DND-41 (cell line): ENCODE results near the gene ADARB2.

ENCODE experiments used
- CTCF ChIP-seq: IDR thresholded peaks from 2 replicates; pipeline ENCODE4 v1.5.1; 2012; ENCODE audit warnings: borderline replicate concordance, low read length, moderate library complexity, mild to moderate bottlenecking; ENCODE audit not compliant: poor library complexity, severe bottlenecking; ENCODE audit errors: extremely low read depth
- EZH2 ChIP-seq: IDR thresholded peaks from 3 replicates; pipeline ENCODE4 v1.6.1; 2012; ENCODE audit warnings: borderline replicate concordance, low read depth, mild to moderate bottlenecking, moderate library complexity, low read length, inconsistent platforms; ENCODE audit not compliant: severe bottlenecking

- TF ChIP-seq CTCF (no peak), EZH2 (no peak)
Observed at GRCh38 chr10:1311726-1312125, 425.6 kb downstream of the ADARB2 start.
